HG02763 (cell line): ENCODE measurements around the gene GRB10.

ENCODE experiments used
- ATAC-seq: cut with Tn5 transposase; IDR thresholded peaks from one replicate; pipeline ENCODE4 v1.9.1; 2021; ENCODE audit warnings: mild to moderate bottlenecking, moderate library complexity; ENCODE audit not compliant: unreplicated experiment

The GRB10 gene

GRCh38 chr7:50674896-50675835 is 107.5 kb downstream of the GRB10 start:
- ATAC-seq, result no peak

- no peak for ATAC-seq
Observed at GRCh38 chr7:50674299-50674698, 108.4 kb downstream of the GRB10 start.

- no peak for ATAC-seq
Observed at GRCh38 chr7:50673096-50673495, 109.6 kb downstream of the GRB10 start.

GRCh38 chr7:50672045-50672444 is 110.7 kb downstream of the GRB10 start:
- ATAC-seq, result no peak

GRCh38 chr7:50671386-50671785 is 111.3 kb downstream of the GRB10 start:
- no peak for ATAC-seq

- ATAC-seq, result no peak
Observed at GRCh38 chr7:50669890-50670289, 112.8 kb downstream of the GRB10 start.

- no peak for ATAC-seq
Observed at GRCh38 chr7:50667789-50668226, 114.9 kb downstream of the GRB10 start.

GRCh38 chr7:50667338-50667737 is 115.4 kb downstream of the GRB10 start:
- ATAC-seq, result no peak

- no peak for ATAC-seq
Observed at GRCh38 chr7:50666124-50666496, 116.6 kb downstream of the GRB10 start.

- no peak for ATAC-seq
Observed at GRCh38 chr7:50665403-50666123, 117.1 kb downstream of the GRB10 start.

GRCh38 chr7:50664937-50665336 is 117.8 kb downstream of the GRB10 start:
- peak; percentile 28 for ATAC-seq

- peak; percentile 45 for ATAC-seq
Observed at GRCh38 chr7:50664461-50664922, 118.2 kb downstream of the GRB10 start.

GRCh38 chr7:50663396-50664102 is 119.1 kb downstream of the GRB10 start:
- ATAC-seq, result no peak

GRCh38 chr7:50662996-50663395 is 119.7 kb downstream of the GRB10 start:
- no peak for ATAC-seq

GRCh38 chr7:50662041-50662694 is 120.5 kb downstream of the GRB10 start:
- no peak for ATAC-seq

- ATAC-seq, result peak; percentile 50
Observed at GRCh38 chr7:50661345-50662040, 121.2 kb downstream of the GRB10 start.

GRCh38 chr7:50660830-50661175 is 121.9 kb downstream of the GRB10 start:
- no peak for ATAC-seq

- no peak for ATAC-seq
Observed at GRCh38 chr7:50660040-50660829, 122.5 kb downstream of the GRB10 start.

- ATAC-seq, result no peak
Observed at GRCh38 chr7:50659329-50659965, 123.2 kb downstream of the GRB10 start.
